GM21526 (cell line): ENCODE data around the gene COL27A1.
"Not testable (repeated sequence)": the region's sequence is repeated elsewhere in the genome, so short reads cannot be mapped to it uniquely, and the experiment has no call there.

Experiments used
- ATAC-seq: cut with Tn5 transposase; IDR thresholded peaks from one replicate; pipeline ENCODE4 v1.9.1; 2021; ENCODE audit warnings: moderate library complexity; ENCODE audit not compliant: unreplicated experiment, low FRiP score

The COL27A1 gene

DNA sequence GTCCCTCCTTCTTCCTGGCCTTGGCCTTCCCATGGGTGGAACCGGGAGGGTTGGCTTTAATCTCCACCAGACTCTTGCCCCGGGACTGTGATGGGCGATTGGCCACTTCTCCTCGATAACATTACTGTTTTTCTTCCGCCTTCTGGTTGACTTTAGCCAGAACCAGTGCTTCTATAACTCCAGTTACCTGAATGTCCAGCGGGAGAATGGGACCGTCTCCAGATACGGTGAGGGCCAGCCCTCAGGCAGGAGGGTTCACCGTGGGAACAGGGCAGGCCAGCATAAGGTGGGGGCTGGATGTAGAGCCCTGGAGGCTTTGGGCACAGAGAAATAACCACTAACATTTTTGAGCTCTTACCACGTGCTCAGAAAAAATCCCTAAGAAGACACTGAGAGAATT is 175.3 kb downstream of the COL27A1 start:
- ATAC-seq = no peak

DNA sequence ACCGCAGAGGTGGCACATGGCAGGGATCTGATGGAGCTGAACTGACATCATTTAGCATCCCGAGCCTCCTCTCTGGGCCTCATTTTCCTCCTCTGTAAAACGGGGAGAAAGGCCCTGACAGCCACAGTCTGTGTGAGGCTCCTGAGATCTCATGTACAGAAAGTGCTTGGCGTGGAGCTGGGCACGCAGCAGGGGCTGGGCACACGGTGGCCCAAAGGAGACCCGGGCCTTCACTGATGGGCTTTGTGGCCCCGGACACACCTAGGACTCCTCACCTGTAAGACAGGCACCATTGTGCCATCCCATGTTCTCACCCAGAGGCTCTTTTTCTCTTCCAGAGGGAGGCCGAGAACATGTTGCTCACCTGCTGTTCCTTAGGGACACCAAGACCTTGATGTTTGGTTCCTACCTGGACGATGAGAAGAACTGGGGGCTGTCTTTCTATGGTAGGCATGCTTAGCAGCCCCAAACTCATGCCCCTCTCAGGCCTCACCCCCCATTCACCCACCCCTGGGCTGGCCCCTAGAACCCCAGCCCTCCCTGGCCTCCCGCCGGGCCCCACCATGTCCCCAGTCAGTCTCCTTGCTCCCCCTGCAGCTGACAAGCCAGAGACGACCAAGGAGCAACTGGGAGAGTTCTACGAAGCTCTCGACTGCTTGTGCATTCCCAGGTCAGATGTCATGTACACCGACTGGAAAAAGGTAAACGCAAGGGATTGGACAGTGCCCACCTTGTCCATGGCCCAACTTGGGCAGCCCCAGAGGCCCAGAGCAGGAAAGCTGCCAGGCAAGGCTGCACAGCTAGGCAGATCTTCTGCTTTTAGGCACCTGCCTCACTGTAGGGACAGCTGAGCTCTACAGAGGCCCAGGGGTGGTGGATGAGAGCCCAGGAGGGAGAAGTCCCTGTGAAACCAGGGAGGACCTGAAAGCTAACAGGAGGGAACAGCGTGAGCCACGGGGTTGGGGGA is 176.2 kb downstream of the COL27A1 start:
- ATAC-seq = not testable (repeated sequence)

DNA sequence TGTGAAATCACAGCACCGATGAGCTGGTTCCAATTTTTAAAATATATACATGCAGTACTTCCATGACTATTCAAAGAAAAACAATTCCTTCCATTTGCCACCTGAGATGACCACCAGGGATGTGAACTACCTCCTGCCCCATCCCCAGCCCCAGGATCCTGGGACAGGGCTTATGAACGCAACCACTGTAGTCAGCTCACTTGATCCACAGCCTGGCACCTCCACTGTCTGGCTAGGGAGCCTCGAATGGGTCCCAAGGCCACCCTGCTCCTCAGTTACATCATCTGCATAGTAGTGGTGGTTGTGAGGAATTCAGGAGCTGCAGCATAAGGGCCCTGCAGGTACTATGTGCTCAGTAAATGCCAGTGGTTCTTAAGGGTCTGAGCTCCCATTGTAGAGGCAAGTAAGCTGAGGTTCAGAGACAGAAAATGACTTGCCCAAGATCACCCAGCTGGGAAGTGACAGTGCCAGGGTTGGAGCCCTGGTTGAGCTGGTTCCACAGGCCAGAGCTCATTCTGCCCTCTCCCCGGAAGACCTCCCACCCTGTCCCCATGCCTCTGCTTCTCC is 177.2 kb downstream of the COL27A1 start:
- not testable (repeated sequence) for ATAC-seq

DNA sequence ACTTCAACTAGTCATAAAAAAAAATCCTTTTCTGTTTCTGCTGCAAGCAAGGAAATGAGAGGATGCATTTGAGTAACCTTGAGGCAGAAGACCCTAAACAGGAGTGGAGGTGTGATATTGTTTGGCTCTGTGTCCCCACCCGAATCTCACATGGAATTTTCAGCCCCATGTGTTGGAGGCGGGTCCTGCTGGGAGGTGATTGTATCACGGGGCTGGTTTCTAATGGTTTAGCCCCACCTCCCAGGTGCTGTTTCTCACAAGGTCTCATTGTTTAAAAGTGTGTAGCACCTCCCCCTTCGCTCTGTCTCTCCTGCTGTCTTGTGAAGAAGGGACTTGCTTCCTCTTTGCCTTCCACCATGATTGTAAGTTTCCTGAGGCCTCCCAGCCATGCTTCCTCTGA is 178.4 kb downstream of the COL27A1 start:
- not testable (repeated sequence) for ATAC-seq

DNA sequence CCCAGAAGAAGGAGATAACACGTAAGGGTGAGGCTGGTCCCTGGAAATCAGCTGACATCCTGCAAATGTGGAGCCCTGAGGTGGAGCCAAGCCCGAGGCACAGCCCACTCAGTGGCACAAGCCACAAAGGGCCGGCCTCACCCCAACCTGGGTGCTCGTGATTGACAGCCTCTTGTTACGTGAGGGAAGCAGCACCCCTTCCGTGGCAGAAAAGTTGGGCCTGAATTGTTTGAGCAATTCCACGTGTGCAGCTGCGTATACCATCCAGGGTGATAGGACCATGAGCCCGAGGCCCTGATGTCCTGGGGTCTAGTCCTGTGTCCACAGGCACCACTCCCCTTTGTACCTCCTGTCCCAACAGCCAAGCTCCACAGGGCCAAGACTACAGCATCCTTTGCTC is 179.2 kb downstream of the COL27A1 start:
- no peak for ATAC-seq

DNA sequence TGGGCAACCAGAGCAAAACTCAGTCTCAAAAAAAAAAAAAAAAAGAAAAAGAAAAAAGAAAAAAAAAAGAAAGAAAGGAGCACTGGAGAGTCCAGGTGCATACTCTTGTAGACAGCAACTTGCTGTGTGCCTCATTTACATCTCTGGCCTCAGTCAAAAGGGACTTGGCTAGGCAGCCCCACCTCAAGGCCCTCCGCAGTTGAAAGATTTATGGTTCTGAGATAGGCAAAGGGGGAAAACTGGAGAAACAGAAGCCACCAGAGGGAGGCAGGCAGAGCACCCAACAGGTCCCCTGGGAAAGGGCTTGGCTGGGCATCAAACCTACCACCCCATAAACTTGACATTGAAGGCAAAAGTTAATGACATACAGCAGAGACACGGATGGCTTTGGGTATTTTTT is 180.4 kb downstream of the COL27A1 start:
- no peak for ATAC-seq

DNA sequence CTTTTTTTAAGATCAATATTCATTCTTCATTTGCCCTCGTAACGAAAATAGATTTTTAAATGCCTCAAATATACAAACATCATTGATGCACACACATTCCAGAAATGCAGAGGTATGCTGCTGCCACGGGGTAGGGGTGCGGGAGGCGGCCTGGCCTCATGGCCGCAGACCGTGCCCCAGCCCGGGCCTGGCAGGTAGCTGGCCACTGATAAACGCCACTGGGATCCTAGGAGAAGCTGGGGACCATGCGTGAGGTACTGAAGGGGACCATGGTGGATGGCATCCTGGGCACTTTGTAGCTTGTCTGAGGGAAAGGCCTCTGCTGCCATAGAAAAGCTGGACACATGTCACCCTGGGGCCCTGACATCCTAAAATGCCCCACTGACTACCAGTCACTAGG is 180.8 kb downstream of the COL27A1 start:
- ATAC-seq = no peak

DNA sequence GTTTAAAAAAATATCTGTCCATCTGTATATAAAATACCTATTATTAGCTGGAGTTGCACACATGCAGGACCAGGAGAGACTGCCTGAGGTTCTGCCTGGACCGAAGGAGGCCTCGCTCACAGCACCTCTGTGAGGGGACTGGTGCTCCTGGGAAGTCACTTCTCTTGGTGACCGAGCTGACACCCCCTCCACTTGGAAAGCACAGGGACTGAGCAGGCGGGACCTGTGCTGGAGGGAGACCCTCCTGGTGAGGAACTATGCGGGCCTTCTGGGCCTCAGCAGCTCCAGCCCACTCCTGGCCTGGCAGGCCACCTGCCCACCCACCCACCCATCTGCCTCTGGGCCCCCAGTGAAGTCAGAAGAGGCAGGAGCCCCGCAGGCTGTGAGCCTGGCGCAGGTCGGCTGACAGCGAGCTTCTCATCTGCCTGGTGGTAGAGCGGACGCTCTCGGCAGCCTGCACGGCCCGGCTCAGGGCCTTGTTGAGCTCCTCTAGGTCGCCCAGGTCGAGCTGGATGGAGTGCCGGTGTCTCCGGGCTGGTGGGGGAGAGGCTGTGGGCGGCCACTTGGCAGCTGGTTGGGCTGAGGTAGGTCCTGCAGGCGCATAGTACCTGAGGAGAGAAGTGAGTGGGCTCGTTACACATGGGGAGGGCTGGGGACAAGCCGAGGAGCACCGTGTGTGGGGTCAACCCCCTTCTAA is 181.5 kb downstream of the COL27A1 start:
- no peak for ATAC-seq

DNA sequence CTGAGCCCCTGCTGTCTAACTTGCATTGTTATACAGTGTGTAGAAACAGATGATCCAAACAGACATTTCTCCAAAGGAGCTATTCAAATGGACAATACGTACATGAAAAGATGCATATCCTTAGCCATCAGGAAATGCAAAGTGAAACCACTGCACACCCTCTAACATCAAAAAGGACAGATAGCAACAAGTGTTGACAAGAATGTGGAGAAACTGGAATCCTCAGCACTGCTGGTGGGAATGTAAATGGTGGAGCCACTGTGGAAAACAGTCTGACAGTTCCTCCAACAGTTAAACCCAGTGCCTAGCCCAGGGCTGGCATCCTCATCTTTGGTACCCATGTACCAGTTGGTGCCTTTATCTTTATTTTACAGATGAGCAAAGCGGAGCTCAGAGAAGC is 182.8 kb downstream of the COL27A1 start:
- no peak for ATAC-seq

DNA sequence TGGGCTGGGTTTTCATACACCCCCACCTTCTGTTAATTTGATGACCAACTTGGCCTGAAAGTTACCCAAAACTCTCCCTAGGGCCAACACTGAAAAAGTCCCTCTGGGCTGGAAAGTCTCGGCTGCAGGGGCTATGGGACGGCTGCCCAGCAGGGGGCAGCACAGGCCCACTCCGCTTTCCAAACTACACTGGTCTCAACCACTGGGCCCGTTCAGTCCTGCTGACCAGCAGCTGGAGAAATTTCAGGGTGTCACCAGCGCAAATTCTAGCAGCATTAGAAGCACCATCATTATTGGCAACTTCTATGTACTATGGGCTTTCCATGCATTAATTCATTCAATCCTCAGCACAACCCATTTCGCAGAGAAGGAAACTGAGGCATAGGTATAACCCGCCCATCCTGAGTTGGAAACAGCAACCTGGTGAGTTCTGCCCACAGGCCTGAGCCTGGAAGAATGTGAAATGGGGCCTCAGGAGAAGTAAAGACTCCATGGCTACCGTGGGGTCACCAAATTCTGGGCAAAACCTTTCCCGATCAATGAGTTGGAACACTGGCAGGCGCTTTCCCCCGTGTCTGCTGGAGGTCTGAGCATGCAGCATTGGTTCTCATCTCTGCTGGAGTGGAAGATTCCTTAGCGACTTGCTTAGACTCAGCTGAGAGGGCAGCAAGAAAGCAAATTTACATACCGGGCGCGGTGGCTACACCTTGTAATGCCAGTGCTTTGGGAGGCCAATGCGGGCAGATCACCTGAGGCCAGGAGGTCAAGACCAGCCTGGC is 184.0 kb downstream of the COL27A1 start:
- peak; percentile 49 for ATAC-seq

DNA sequence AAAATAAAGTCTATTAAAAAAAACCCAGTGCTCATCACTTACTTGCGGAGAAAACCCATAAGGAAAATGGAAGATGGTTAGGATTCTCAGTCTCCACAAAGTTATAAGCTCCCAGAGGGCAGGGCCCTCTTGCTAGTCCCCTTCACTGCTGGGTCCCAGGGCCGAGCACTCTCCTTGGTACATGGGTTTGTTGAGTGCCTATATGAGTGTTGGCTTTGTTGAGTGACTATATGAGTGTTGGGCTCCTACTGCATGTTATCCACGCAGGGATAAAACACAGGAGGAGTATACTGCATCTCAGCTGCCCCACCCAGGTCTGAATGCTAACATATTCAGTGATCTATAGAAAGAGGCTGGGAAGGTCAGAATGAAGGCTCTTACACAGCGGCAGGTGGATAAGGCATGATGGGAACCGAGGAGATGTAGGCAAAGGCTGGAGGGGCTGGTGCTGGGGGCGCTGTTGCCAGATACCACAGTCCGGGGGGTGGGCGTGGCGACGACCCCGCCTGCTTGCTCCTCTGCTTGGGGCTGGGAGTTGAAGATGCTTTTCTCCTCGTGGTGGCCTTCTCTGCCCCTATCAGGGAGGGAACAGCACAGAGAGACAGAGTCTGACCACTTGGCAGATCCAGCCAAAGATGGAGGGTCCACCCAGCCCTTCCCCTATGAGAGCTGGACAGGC is 186.0 kb downstream of the COL27A1 start:
- ATAC-seq = no peak

DNA sequence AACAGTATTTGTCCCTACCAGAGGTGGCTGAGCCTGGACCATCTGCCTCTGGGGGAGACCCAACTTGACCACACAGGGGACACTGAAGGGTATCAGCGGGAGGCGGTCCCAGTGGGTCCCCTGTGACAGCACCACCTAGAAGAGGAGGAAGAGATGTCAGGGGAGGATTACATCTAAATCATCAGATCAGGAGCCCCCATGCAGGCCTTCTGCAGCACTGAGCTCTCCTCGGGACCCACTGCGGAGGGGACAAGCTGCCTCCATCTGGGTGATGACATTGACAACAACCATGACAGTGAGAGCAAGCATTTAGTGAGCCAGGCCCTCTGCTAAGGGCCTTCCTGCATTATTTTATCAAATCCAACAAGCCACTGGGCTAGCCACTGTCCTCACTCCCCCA is 186.7 kb downstream of the COL27A1 start:
- no peak for ATAC-seq

DNA sequence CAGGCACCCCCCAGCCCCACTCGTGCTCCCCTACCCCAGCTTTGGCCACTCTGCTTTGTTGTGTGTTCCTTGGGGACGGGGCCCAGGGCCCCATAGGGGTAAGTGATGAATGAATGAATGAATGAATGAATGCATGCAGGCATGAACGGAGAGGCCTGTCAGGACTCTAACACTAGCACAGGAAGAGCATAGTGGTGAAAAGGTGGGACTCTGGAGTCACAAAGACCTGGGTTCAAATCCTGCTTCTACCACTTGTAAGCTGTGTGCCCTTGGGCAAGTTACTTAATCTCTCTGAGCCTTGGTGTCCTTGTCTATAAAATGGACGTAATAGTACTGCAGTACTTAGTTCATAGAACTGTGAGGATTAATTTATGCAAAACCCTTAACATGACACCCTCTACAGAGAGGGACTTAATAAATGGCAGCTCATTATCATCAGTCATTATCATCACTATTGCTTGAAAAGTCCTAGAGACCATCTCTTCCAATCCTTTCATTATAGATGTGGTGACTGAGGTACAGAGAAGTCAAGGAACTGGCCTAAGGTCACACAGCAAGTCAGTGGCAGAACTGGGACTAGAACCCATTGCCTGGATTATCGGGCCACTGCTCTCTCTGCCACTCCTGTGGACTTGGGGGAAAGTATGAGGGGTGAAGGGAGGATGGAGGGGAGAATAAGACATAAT is 187.6 kb downstream of the COL27A1 start:
- no peak for ATAC-seq

DNA sequence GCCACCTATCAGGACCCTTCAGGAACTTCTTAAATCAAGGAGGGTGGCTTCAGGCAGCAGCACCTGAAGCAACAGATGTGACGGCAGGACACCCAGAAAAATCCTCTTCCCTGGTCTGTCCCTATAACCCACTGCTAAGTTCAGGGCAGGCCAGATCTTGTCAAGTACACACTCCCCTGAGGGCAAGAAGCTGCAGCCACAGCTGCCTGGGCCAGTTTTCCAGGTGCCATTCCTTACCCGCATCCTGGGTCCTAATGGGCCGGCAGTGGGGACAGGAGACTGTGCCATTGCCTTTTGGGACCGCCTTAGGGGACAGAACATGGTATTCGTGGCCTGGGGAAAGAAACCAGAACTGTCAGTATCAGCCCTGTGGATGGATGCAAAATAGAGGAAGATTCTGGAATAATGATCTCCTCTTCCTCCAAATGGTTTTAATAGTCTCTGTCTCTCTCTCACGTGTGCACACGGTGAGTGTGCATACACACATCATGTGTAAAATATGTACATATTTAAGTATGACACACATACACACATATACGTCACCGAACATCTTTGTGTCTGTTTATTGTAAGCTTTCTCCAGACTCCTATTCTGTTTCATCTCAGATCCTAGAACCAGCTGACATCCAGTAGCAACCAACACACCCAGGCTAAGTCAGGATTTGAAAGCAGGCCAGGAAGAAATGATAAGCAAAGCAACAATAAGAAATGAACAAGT is 188.3 kb downstream of the COL27A1 start:
- no peak for ATAC-seq

DNA sequence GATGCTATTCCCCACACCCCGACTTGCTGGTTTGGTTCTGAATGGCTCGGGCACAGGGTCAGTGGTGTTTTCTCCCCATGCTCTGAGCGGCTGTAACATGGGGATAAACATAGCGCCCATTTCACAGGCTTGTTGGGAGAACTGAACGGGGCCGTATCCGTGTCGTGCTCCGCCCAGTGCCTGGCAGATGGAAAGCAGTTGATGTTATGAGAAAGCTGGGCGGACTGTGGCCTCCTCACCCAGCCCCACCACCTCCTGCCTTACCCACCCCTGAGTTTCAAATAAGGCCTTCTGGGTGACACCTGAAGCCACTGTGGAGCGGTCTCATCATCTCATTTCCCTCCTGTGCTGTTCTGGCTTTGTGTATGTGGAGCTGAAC is 188.8 kb downstream of the COL27A1 start:
- no peak for ATAC-seq

DNA sequence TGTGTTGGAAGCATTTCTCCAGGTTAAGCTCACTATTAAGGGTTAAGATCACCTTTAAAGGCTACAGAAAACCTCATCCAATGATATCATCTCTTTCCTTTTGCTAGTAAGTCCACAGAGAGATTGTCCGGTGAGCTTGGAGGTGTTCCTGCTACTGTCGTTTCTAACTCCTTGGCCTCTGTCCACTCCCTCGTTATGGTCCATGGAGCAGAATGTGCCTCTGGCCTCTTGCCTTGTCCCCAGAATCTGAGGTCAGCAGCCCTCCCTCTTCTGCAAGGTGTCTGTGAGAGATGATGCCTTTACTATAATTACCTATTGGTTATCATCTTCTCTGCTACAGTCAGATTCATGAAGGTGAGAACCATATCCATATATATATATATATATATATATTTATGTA is 189.4 kb downstream of the COL27A1 start:
- no peak for ATAC-seq

DNA sequence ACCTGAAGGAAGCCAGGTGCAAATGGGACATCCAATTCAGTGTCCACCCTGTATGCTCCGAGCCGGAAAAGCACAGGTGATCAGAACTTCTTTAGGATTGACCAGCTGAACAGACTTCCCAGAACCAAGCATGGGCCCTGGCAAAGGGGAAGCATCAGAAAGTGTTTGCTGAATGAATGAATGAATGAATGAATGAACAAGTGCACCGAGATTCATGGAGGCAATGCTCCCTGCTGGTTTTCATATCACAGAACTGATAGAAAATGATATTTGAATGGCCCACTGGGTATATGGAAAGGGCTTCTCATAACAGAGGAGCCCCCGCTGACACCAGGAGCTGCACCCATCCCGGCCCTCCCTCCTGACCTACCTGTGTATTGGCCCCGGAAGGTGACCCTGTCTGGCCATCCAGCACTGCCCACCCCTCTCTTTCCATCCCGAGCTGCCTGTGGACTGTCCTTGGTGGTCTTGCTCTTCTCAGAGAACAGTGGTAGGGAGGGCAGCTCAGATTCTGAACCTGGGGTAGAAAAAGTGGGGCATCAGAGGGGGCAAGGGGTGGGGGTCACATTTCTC is 190.2 kb downstream of the COL27A1 start:
- no peak for ATAC-seq

DNA sequence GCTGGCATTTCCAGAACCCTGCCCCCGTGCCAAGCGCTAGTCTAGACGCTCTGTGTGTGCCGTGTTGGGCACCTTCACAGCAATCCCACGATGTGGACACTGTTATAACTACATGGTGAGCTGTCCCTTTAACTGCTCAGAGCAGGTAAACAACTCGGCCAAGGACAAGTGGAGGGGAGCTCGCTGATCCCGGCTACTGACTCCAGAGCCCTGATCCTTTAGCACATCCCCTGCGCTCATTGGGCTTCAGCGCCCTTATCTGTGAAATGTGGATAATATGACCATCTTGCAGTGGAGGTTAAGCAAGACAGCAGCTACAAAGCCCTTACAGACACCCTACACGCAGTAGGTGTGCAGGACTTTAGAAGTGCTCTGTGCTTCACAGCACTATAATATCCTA is 190.8 kb downstream of the COL27A1 start:
- no peak for ATAC-seq

DNA sequence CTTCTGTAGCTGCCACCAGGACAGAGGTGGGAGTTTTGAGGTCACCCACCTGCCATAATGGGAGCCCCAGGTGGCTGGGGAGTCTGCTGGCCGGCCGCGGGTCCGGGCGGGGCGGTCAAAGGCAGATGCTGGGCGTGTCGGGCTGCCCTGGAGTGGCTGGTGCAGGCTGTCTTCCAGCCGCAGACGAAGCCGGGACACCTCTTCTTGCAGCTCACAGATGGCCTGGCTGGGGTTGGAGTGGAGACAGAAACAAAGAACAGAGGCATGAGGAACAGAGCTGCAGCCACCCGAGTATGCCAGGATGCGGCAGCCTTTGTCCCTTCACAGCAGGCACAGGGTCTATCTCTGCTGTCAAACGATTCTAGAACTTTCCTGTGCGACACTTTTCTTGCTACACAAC is 192.3 kb downstream of the COL27A1 start:
- no peak for ATAC-seq
